C4-2B (cell line): ENCODE results near the gene PRPS1.

ENCODE experiments used
- H3K27ac ChIP-seq: fragments of 450-650 bp; 2 replicates; pipeline ENCODE4 v1.5.1; 2017
- ZFX ChIP-seq: fragments of 450-650 bp; IDR thresholded peaks from 2 replicates; pipeline ENCODE4 v1.6.1; 2017
- TF ChIP-seq, protein P1 (sequence below): fragments of 450-650 bp; conservative IDR thresholded peaks from 2 replicates; pipeline ENCODE4 v1.5.1; 2017; ENCODE audit warnings: mild to moderate bottlenecking

PRPS1 gene

DNA sequence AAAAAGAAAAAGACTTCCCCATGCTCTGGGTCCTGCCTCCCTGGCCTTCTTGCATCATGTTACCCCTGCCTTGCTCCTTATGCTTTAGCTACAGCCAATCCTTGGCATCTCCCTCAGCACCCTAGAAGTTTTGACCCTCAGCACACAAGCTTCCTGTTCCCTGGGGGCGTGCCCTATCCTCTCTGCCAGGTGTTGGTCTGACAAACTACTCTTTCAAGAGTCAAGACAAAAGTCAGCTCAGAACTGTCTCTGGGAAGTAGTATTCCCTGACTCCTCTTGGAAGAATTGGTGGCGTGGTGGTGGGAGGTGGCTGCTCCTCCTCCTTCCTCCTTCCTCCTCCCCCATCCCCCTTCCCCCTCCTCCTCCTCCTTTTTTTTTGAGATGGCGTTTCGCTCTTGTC, 41.0 kb downstream of the PRPS1 start:
- TF ChIP-seq, protein P1, sequence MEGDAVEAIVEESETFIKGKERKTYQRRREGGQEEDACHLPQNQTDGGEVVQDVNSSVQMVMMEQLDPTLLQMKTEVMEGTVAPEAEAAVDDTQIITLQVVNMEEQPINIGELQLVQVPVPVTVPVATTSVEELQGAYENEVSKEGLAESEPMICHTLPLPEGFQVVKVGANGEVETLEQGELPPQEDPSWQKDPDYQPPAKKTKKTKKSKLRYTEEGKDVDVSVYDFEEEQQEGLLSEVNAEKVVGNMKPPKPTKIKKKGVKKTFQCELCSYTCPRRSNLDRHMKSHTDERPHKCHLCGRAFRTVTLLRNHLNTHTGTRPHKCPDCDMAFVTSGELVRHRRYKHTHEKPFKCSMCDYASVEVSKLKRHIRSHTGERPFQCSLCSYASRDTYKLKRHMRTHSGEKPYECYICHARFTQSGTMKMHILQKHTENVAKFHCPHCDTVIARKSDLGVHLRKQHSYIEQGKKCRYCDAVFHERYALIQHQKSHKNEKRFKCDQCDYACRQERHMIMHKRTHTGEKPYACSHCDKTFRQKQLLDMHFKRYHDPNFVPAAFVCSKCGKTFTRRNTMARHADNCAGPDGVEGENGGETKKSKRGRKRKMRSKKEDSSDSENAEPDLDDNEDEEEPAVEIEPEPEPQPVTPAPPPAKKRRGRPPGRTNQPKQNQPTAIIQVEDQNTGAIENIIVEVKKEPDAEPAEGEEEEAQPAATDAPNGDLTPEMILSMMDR, result no peak
- TF ChIP-seq ZFX, result no peak
- peak overlapping the region; percentile 84 for H3K27ac ChIP-seq

DNA sequence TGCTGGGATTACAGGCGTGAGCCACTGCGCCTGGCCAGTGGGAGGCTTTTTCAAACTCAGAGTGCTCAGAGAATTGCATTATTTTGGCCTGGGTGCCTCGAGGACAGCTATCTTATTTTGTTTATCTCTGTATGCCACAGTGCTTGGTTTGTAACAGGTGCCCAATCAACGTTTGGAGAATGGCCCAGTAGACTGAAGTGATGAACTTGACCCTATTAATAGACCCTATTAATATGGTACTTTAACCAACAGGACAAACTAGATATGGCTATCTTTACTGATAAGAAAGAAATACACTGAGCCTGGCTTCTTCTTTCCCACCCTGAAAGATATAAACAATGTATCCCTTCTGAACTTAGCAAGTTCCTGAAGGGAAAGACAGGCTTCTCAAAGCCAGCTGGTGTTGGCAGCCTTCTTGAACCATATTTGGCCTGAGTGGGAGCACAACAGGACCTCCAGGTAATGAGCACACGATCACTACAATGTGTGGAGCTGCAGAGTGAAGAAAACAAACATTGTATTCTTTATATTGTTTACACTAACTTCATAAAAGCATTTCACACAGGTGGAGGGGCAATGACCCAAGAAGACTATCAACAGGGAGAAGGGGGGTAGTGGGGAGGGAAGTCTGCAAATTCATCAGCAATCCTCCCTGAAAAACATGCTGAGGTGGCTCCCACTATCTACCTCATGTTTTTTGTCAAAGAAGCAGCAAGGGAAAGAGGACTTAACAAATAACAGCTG, 41.7 kb downstream of the PRPS1 start:
- TF ChIP-seq ZFX, result no peak
- TF ChIP-seq, protein P1, result no peak

DNA sequence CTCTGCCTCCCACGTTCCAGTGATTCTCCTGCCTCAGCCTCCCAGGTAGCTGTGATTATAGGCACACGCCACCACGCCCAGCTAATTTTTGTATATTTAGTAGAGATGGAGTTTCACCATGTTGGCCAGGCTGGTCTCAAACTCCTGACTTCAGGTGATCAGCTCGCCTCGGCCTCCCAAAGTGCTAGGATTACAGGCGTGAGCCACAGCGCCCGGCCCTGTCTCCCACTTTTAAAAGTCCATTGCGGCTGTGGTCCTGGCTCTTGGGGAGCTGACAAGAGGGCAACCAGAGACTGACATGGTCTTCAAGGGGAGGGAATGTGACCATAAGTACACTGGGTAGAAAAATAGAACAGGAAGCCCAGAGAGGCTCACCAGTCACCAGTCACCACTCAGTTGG, 42.9 kb downstream of the PRPS1 start:
- peak overlapping the region; percentile 84 for H3K27ac ChIP-seq

More for the DNA sequence above, 41.7 kb downstream of the PRPS1 start:
- H3K27ac ChIP-seq, result peak overlapping the region; percentile 84

DNA sequence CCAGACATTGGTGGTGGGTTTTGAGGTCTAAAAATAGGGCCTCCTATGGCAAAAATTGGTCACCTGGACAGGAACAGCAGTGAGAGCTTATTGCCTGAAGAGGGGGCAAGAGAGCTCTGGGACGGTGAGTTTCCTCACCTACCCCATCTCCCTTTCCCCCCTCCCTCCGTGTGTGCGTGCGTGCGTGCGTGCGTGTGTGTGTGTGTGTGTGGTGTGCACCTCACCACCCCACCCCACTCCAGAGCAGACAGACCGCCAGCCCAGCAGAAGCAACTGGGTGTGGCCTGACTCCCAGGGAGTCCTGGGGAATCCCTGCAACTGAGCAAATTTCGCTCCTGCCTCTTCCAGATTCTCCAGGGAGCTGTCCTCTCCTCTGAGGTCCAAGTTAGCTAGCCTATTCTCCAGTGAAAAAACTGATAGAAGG, 44.7 kb downstream of the PRPS1 start:
- H3K27ac ChIP-seq, result no peak overlapping the region
- no peak for TF ChIP-seq ZFX
- TF ChIP-seq, protein P1, result peak; percentile 66

DNA sequence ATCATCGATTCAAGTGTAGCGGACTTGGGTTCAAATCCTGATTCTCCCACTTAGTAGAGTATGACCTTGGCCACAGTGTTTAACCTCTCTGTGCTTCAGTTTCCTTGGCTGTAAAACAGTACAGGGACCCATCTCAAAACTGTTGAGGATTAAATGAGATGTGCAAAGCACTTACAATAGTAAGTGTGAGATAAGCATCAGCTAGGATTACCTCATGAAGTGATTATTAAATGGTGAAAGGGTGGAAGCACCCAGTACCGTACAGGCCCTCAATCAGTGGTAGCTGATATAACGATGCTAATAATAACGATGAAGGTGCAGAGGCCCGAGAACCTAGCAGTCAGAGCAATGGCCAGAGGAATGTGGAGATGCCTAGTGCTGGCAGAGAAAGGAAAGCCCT, 45.1 kb downstream of the PRPS1 start:
- H3K27ac ChIP-seq, result no peak overlapping the region
- TF ChIP-seq ZFX, result no peak
- TF ChIP-seq, protein P1, result no peak

DNA sequence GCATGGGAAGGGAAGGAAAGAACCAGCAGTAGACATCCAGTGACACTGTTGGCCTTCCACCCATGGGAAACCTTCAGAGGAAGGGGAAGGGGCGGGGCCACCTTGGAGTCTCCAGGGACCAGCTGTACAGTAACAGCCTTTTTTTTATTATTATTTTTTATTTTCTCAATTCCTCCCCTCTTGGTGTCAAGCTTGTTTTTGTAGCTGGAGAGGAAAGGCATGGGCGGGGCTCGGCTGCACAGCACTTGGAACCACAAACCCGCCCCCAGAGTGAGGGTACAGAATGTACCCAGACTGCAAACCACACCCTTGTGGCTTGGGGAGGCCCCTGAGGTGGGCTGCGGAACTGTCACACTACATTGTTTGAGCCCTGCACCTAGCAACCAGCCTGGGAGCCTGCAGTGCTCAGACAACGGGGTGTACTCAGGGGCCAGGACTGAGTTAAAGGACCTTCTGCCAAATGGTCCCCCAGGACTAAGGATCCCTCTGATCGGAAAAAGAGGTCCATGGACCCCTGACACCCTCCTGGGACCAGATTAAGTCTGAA, 45.7 kb downstream of the PRPS1 start:
- TF ChIP-seq, protein P1, result no peak
- TF ChIP-seq ZFX, result no peak
- peak overlapping the region; percentile 6; the same call in 1 of the 2 replicates for H3K27ac ChIP-seq

DNA sequence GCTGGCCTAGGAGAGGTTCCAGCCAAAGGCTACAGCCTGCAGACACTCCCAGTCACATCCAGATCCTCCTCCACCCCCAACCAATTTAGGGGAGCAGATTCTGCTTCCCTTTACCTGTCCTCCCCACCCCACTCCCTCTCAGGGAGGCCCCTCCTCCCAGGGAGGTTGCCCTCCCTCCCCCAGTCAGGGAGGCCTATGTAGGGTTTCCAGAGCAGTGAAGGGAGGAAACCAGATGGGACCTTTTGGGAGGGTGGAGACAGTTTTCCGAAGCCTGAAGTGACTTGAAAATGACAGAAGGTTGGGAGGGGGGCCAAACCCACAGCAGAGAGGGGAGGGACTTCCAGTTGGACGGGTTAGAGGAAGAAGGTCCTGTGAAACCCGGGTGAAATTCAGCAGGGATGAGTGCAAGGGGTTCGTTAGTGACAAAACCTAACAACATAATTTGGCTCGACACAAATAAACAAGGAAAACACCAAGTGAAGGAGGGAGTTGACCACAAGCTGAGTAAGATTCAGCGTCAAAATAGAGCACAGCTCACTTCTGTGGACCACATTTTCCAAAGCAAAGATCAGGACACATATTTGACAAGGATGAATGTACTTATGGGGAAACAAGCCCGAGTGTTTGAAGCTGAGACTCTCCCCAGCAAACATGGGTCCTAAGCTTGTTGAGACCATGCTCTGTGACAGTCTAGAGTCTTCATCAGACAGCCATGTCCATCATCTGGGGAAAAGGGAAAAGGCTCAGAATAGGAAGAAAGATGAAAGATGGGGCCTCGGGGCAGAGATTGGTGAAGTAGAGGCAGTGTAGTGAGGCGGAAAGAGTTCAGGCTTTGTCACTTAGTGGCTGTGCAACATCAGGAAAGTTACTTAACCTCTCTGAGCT, 46.4 kb downstream of the PRPS1 start:
- no peak for TF ChIP-seq ZFX
- TF ChIP-seq, protein P1, result no peak
- peak overlapping the region; percentile 6; the same call in 1 of the 2 replicates for H3K27ac ChIP-seq
